Aorta (tissue), 5 donors: ENCODE data around the gene ARHGAP26. TPM values are rescaled to one million over a fixed set of nuclear protein-coding genes. Genes with fewer than 3 reads are reported as not detected.
"Not testable (repeated sequence)": the region's sequence is repeated elsewhere in the genome, so short reads cannot be mapped to it uniquely, and the experiment has no call there.

Experiments
- ATAC-seq: fragments of 200-7000 bp; cut with Tn5 transposase; one replicate; pipeline ENCODE4 v1.9.1; 2022; ENCODE audit warnings: moderate library complexity; ENCODE audit not compliant: low FRiP score
- DNase-seq, 2 donors: peaks; one replicate each; pipeline ENCODE4 v3.0.0-alpha.2; 2020
- H3K27ac ChIP-seq, 2 donors: one replicate each; pipeline ENCODE4 v1.5.1; 2013; ENCODE audit warnings: low read length in 2 of 2, mild to moderate bottlenecking in 2 of 2, moderate library complexity in 2 of 2, control low read depth in 1 of 2, inconsistent platforms in 1 of 2, low read depth in 1 of 2
- H3K27me3 ChIP-seq, 2 donors: one replicate each; pipeline ENCODE4 v1.6.1; 2013; ENCODE audit warnings: control low read depth in 1 of 2, low read length in 1 of 2, mild to moderate bottlenecking in 1 of 2, moderate library complexity in 1 of 2; ENCODE audit not compliant: insufficient read depth in 2 of 2, control insufficient read depth in 1 of 2
- H3K36me3 ChIP-seq, 2 donors: one replicate each; pipeline ENCODE4 v1.6.1; 2013; ENCODE audit warnings: control low read depth in 1 of 2, low read length in 1 of 2, mild to moderate bottlenecking in 1 of 2; ENCODE audit not compliant: insufficient read depth in 2 of 2, control insufficient read depth in 1 of 2
- H3K4me1 ChIP-seq, 2 donors: one replicate each; pipeline ENCODE4 v1.6.1; 2013; ENCODE audit warnings: low read length in 2 of 2, control low read depth in 1 of 2, mild to moderate bottlenecking in 1 of 2, moderate library complexity in 1 of 2; ENCODE audit not compliant: insufficient read depth in 2 of 2, control insufficient read depth in 1 of 2
- H3K4me3 ChIP-seq, 2 donors: one replicate each; pipeline ENCODE4 v1.5.1; 2013; ENCODE audit warnings: low read length in 2 of 2, control low read depth in 1 of 2, mild to moderate bottlenecking in 1 of 2
- H3K9me3 ChIP-seq: one replicate; pipeline ENCODE4 v1.6.1; 2013; ENCODE audit warnings: mild to moderate bottlenecking, low read length; ENCODE audit not compliant: control insufficient read depth
- WGBS, 2 donors: extraction: QIAGEN DNeasy Blood & Tissue Kit; methylation state at CpG; one replicate each; pipeline ENCODE4 v1.1.7; 2013; 5-methylcytosine and 5-hydroxymethylcytosine counted together
- intact Hi-C, 2 donors: fragments of 100-400 bp; cut with DNase I; formaldehyde crosslinking; loops; one replicate each; pipeline versions ENCODE4 v1.14.2 to v1.15.0; 2022
- polyA plus RNA-seq, 2 donors: library from polyadenylated mRNA; stranded (reverse); fragments of 200-250 nt; gene quantifications; one replicate each; pipeline ENCODE4 v1.2.3, GENCODE V29; 2013
- total RNA-seq, 2 donors: library from RNA; stranded (reverse); fragmentation: NEBNext Ultra II Directional; extraction: Animal tissue kit (Norgen Biotek cat#: 25700); gene quantifications; one replicate each; pipeline ENCODE4 v1.2.1, GENCODE V29; 2021
- donor health status: healthy with polysubstance abuse.
- donor health status: Bipolar disorder and iron deficiency.
- donor health status: DM: no; HTN: no; CAD: no.
- donor health status: DM: no; HTN: no; CAD: no.
- donor health status: DM: yes; HTN: yes; CAD: no.

The ARHGAP26 gene
- total and polyA plus RNA-seq, 4 donors = 4.5 to 70.7 (median 29.6) TPM

DNA sequence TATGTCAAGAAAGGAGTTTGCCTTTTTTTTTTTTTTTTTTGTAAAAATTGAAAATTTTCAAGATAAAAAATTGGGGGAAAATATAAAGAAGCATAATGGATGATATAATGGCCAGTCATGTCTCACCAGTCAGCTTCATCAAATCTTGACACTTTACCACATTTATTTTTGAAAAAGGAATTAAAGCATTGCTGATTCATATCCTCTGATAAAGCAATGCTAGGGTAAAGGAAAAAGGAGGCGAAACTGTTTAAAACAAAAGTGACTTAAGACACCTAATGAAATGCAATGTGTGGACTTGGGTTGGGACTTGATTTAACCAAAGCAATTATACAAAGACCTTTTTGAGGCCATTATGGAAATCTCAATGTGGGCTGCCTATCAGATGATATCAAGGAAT is 208.5 kb downstream of the ARHGAP26 start:
- ATAC-seq = no peak
- Histone ChIP-seq H3K4me3 (no peak overlapping the region), H3K36me3 (no peaks in the 10 kb centered on the region), H3K27me3 (no peaks in the 10 kb centered on the region), H3K27ac (no peak overlapping the region), H3K9me3 (no peaks in the 10 kb centered on the region), H3K4me1 (peaks cover 0 to 4% of the 10 kb centered on the region in 2 donors)
- intact Hi-C loops = no loop called here
- DNase-seq = no peak
- WGBS, 2 donors = 90 to 94% methylated on average over 1 of the region's 1 CpG

DNA sequence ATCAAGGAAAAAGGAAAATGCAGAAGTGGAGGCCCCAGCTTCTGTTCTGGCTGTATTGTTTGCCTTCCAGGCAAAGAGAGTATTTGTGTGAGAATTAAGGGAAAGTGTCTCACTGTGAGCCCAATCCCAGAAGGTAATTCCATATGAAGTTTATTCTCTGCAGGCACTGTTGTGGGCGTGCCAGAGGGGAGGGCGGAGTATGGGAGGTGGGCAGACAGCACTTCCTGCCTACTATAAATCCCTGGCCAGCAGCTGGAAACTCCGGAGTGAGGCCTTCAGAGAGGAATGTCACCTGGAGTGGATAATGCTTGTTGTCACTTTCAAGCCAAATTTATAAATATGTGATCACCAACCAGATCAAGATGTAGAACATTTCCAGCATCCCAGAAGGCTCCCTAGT is 209.5 kb downstream of the ARHGAP26 start:
- ATAC-seq = no peak

DNA sequence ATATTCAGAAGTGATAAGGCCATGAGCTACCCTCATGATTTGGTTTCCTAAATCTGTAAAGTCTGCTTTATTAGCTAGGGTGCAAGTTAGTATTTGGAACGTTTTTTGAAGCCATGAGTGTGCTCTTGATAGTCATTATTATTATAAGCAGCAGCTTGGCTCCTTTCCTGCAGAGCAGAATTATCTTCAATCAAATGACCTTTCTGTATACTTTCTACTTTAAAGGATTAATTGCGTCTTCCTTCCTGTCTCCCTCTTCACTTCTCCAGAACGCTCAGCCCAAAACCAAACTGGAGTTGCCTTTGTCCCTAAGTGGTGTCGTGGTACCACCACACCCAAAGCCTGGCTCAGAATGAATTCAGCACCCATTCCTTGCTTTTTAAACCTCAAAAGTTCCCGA is 211.3 kb downstream of the ARHGAP26 start:
- ATAC-seq = no peak
- H3K36me3 ChIP-seq = no peaks in the 10 kb centered on the region
- 21 to 28% methylated on average over 5 of the region's 5 CpGs for WGBS, 2 donors
- intact Hi-C loops = no loop called here
- no peaks in the 10 kb centered on the region for H3K9me3 ChIP-seq
- no peak overlapping the region for H3K27ac ChIP-seq
- H3K27me3 ChIP-seq = no peaks in the 10 kb centered on the region
- H3K4me3 ChIP-seq = no peak overlapping the region
- peaks cover 0 to 4% of the 10 kb centered on the region in 2 donors for H3K4me1 ChIP-seq
- DNase-seq = no peak

More for the DNA sequence above, 209.5 kb downstream of the ARHGAP26 start:
- H3K4me3 ChIP-seq = no peak overlapping the region
- H3K4me1 ChIP-seq = peaks cover 0 to 4% of the 10 kb centered on the region in 2 donors
- no peaks in the 10 kb centered on the region for H3K9me3 ChIP-seq
- H3K27ac ChIP-seq = no peak overlapping the region
- DNase-seq = no peak
- WGBS, 2 donors = 93 to 98% methylated on average over 3 of the region's 3 CpGs
- intact Hi-C loops = no loop called here
- no peaks in the 10 kb centered on the region for H3K36me3 ChIP-seq
- no peaks in the 10 kb centered on the region for H3K27me3 ChIP-seq

DNA sequence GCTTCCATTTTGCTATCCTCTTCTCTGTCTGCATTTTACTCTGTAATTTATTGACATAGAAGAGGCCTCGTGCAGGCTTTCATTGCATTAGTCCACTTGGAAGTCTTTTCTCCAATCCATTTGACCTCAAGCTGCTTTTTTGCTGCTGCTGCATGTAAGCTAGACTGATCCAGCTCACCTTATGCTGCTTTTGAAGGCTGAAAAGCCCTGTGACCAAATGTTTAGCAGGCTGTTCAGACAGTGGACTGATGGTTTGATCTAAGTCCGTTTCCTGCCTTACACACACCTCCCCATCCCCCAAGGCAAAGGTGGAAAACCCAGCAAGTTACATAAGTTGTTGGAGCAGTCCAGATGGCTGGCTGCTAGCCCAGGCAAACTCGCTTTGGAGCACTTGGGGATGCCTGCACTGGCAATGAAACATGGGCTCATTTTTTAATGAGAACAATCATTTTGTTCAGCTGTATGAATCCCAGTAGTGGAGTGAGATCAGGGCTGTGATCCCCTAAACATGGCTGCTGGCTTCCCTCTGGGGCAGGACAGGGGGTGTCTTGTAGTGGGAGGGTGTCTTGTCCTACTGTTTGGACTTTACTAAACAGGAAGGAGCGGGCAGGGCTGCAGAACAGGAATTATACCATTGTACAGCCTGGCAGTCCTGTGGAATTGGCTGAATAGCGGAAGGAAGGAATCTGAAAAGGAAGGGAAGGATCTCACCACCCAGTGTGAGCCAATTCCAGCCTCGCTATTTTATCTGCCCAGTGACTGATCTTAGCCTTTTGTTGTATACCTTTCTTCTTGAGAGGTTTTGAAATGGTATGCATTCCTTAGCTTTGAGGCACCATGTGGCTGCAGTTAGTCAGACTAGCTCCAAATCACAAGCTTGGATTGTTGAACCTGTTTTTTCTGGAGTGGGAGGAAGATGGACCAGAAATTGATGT is 212.0 kb downstream of the ARHGAP26 start:
- Histone ChIP-seq H3K9me3 (no peaks in the 10 kb centered on the region), H3K27ac (peak overlapping the region in 1 of 2 donors; percentile 9), H3K27me3 (no peaks in the 10 kb centered on the region), H3K36me3 (no peaks in the 10 kb centered on the region), H3K4me1 (peaks cover 0 to 4% of the 10 kb centered on the region in 2 donors), H3K4me3 (no peak overlapping the region)
- intact Hi-C loops = no loop called here
- peak; percentile 83 for ATAC-seq
- DNase-seq = peak; percentile 77 to 83
- 2 to 3% methylated on average over 6 of the region's 6 CpGs for WGBS, 2 donors

DNA sequence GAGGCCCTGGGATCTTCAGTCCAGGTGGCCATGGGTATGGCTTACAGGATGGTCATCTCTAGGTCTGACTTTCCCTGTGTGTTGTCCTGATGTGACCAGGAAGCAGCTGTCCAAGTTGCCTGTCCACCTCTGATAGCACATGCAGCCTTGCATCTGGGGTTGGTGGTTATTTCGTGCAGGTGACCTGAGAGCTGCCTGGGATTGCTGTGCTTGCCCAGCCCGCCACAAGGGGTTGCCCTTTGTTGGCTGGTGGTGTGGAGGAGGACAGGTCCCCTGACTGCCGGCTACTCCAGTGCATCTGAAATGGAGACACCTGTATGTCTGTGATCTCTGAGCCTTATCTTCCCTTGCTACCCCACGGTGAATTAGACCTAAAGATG is 212.6 kb downstream of the ARHGAP26 start:
- intact Hi-C loops = no loop called here
- Histone ChIP-seq H3K4me3 (no peak overlapping the region), H3K4me1 (peaks cover 0 to 4% of the 10 kb centered on the region in 2 donors), H3K27me3 (no peaks in the 10 kb centered on the region), H3K9me3 (no peaks in the 10 kb centered on the region), H3K27ac (no peak overlapping the region), H3K36me3 (no peaks in the 10 kb centered on the region)
- 90 to 91% methylated on average over 4 of the region's 4 CpGs for WGBS, 2 donors
- DNase-seq = peak in 1 of 2 donors; percentile 54
- ATAC-seq = no peak

DNA sequence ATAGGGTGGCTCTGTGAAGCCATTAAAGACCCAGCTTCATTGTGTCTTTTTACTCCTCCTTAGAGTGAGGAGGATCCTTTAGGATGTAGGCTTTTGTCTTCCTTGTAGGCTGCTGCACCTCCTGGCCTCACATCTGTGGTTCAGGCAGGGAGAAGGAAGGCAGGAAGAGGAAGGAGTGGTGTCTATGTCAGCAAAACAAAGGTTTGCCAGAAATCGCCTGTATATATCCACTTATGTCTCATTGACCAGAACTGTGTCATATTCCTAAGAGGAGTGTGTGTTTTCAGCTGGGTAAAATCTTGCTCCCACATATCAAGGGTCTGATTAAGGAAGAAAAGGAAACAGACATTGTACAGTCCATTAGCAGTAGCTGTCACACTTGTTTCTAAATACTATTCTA is 213.8 kb downstream of the ARHGAP26 start:
- no peaks in the 10 kb centered on the region for H3K27me3 ChIP-seq
- peaks cover 0 to 4% of the 10 kb centered on the region in 2 donors for H3K4me1 ChIP-seq
- no peaks in the 10 kb centered on the region for H3K9me3 ChIP-seq
- DNase-seq = no peak
- H3K27ac ChIP-seq = no peak overlapping the region
- H3K36me3 ChIP-seq = no peaks in the 10 kb centered on the region
- WGBS, 2 donors = 93 to 98% methylated on average over 1 of the region's 1 CpG
- no peak for ATAC-seq
- H3K4me3 ChIP-seq = no peak overlapping the region
- intact Hi-C loops = no loop called here

DNA sequence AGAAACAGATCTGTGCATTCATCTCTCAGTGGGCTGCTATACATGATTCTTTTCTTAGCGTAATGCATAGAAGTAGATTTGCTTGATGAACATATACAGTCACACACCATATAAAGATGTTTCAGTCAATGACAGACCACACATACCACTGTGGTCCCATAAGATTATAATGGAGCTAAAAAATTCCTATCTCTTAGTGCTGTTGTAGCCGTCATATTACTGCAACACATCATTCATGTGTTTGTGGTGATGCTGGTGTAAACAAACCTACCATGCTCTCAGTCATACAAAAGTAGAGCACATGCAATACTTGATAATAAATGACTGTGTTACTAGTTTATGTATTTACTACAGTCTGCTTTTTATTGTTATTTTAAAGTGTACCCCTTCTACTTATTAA is 214.3 kb downstream of the ARHGAP26 start:
- no peak overlapping the region for H3K4me3 ChIP-seq
- H3K27me3 ChIP-seq = no peaks in the 10 kb centered on the region
- no peak for ATAC-seq
- H3K27ac ChIP-seq = no peak overlapping the region
- peaks cover 0 to 4% of the 10 kb centered on the region in 2 donors for H3K4me1 ChIP-seq
- H3K9me3 ChIP-seq = no peaks in the 10 kb centered on the region
- intact Hi-C loops = no loop called here
- WGBS, 2 donors = 98 to 99% methylated on average over 2 of the region's 2 CpGs
- no peak for DNase-seq
- no peaks in the 10 kb centered on the region for H3K36me3 ChIP-seq

DNA sequence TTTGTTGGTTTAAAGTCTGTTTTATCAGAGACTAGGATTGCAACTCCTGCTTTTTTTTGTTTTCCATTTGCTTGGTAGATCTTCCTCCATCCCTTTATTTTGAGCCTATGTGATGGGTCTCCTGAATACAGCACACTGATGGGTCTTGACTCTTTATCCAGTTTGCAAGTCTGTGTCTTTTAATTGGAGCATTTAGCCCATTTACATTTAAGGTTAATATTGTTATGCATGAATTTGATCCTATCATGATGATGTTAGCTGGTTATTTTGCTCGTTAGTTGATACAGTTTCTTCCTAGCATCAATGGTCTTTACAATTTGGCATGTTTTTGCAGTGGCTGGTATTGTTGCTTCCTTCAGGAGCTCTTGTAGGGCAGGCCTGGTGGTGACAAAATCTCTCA is 219.1 kb downstream of the ARHGAP26 start:
- H3K36me3 ChIP-seq, H3K27ac ChIP-seq, DNase-seq, H3K27me3 ChIP-seq, intact Hi-C loops, H3K4me3 ChIP-seq, H3K9me3 ChIP-seq, H3K4me1 ChIP-seq, ATAC-seq: not testable (repeated sequence)
- 94 to 97% methylated on average over 1 of the region's 1 CpG for WGBS, 2 donors

DNA sequence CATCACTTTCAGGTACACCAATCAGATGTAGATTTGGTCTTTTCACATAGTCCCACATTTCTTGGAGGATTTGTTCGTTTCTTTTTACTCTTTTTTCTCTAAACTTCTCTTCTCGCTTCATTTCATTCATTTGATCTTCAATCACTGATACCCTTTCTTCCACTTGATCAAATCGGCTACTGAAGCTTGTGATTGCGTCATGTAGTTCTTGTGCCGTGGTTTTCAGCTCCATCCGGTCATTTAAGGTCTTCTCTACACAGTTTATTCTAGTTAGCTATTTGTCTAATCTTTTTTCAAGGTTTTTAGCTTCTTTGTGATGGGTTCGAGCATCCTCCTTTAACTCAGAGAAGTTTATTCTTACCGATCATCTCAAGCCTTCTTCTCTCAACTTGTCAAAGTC is 219.9 kb downstream of the ARHGAP26 start:
- H3K4me3 ChIP-seq, H3K27ac ChIP-seq, DNase-seq, intact Hi-C loops, ATAC-seq, H3K27me3 ChIP-seq, H3K36me3 ChIP-seq, H3K4me1 ChIP-seq, H3K9me3 ChIP-seq: not testable (repeated sequence)
- 95 to 96% methylated on average over 8 of the region's 8 CpGs for WGBS, 2 donors
